Liver (tissue), 9 donors: ENCODE results near the gene NUDC. TPM values are rescaled to one million over a fixed set of nuclear protein-coding genes. Genes with fewer than 3 reads are reported as not detected.
A peak's percentile ranks its signal among the peaks of the same experiment; 100 is the strongest.

Experiments used
- DNase-seq: peaks from one replicate; pipeline ENCODE4 v3.0.0-alpha.2; 2017; ENCODE audit warnings: low spot score
- H3K27ac ChIP-seq, 2 donors: one replicate each; pipeline ENCODE4 v1.7.0; 2013; ENCODE audit warnings: inconsistent platforms in 2 of 2, low read length in 2 of 2, control low read depth in 1 of 2, low read depth in 1 of 2, mild to moderate bottlenecking in 1 of 2
- H3K27me3 ChIP-seq, 4 donors: one replicate each; pipeline versions ENCODE4 v1.6.1 to v1.7.0; 2013; ENCODE audit warnings: low read length in 3 of 4, inconsistent platforms in 1 of 4, mild to moderate bottlenecking in 1 of 4, moderate library complexity in 1 of 4; ENCODE audit not compliant: control insufficient read depth in 4 of 4, insufficient read depth in 4 of 4
- H3K36me3 ChIP-seq, 4 donors: one replicate each; pipeline versions ENCODE4 v1.6.1 to v1.7.0; 2013; ENCODE audit warnings: low read length in 3 of 4, mild to moderate bottlenecking in 3 of 4, low read depth in 1 of 4, moderate library complexity in 1 of 4; ENCODE audit not compliant: control insufficient read depth in 4 of 4, insufficient read depth in 3 of 4
- H3K4me1 ChIP-seq, 4 donors: one replicate each; pipeline versions ENCODE4 v1.6.1 to v1.7.0; 2013; ENCODE audit warnings: low read length in 3 of 4, mild to moderate bottlenecking in 3 of 4, moderate library complexity in 1 of 4; ENCODE audit not compliant: control insufficient read depth in 4 of 4, insufficient read depth in 4 of 4
- H3K4me3 ChIP-seq, 3 donors: one replicate each; pipeline versions ENCODE4 v1.6.1 to v1.7.0; 2013; ENCODE audit warnings: low read length in 3 of 3, control low read depth in 1 of 3, low read depth in 1 of 3, mild to moderate bottlenecking in 1 of 3
- H3K9ac ChIP-seq, 2 donors: one replicate each; pipeline ENCODE4 v1.7.0; 2013; ENCODE audit warnings: low read length in 2 of 2, mild to moderate bottlenecking in 2 of 2, moderate library complexity in 2 of 2, control low read depth in 1 of 2, low read depth in 1 of 2
- H3K9me3 ChIP-seq, 4 donors: one replicate each; pipeline versions ENCODE4 v1.6.1 to v1.7.0; 2013; ENCODE audit warnings: low read length in 3 of 4; ENCODE audit not compliant: control insufficient read depth in 4 of 4
- ATF3 ChIP-seq: IDR thresholded peaks from 2 replicates; pipeline ENCODE4 v1.6.1; 2016; ENCODE audit warnings: antibody characterized with exemption
- EGR1 ChIP-seq, 2 donors: IDR thresholded peaks; 2 replicates each; pipeline ENCODE4 v1.6.1; 2016 to 2018; ENCODE audit warnings: antibody characterized with exemption in 2 of 2, low read depth in 2 of 2
- FOXA1 ChIP-seq: IDR thresholded peaks from 2 replicates; pipeline ENCODE4 v1.6.1; 2016; ENCODE audit warnings: antibody characterized with exemption
- FOXA2 ChIP-seq: IDR thresholded peaks from 2 replicates; pipeline ENCODE4 v1.6.1; 2016; ENCODE audit warnings: antibody characterized with exemption
- GABPA ChIP-seq, 2 donors: IDR thresholded peaks in 1 of 2; conservative IDR thresholded peaks in 1 of 2; 2 replicates each; pipeline ENCODE4 v1.6.1; 2016; ENCODE audit warnings: antibody characterized with exemption in 2 of 2, mild to moderate bottlenecking in 1 of 2, moderate library complexity in 1 of 2
- HNF4A ChIP-seq, 2 donors: conservative IDR thresholded peaks; 2 replicates each; pipeline ENCODE4 v1.6.1; 2016; ENCODE audit warnings: antibody characterized with exemption in 2 of 2, mild to moderate bottlenecking in 2 of 2
- HNF4G ChIP-seq: IDR thresholded peaks from 2 replicates; pipeline ENCODE4 v1.6.1; 2016; ENCODE audit warnings: antibody characterized with exemption
- JUND ChIP-seq, 2 donors: IDR thresholded peaks; 2 replicates each; pipeline ENCODE4 v1.6.1; 2016; ENCODE audit warnings: antibody characterized with exemption in 2 of 2
- MAX ChIP-seq: IDR thresholded peaks from 2 replicates; pipeline ENCODE4 v1.6.1; 2016; ENCODE audit warnings: antibody characterized with exemption
- NR2F2 ChIP-seq: IDR thresholded peaks from 2 replicates; pipeline ENCODE4 v1.6.1; 2016; ENCODE audit warnings: antibody characterized with exemption
- RAD21 ChIP-seq, 2 donors: IDR thresholded peaks; 2 replicates each; pipeline ENCODE4 v1.6.1; 2016; ENCODE audit warnings: antibody characterized with exemption in 2 of 2, mild to moderate bottlenecking in 2 of 2
- REST ChIP-seq: IDR thresholded peaks from 2 replicates; pipeline ENCODE4 v1.6.1; 2016; ENCODE audit warnings: antibody characterized with exemption, mild to moderate bottlenecking
- RXRA ChIP-seq, 2 donors: IDR thresholded peaks; 2 replicates each; pipeline ENCODE4 v1.6.1; 2017 to 2018; ENCODE audit warnings: antibody characterized with exemption in 2 of 2, mild to moderate bottlenecking in 1 of 2
- SP1 ChIP-seq: IDR thresholded peaks from 2 replicates; pipeline ENCODE4 v1.6.1; 2018; ENCODE audit warnings: antibody characterized with exemption, mild to moderate bottlenecking
- TAF1 ChIP-seq: conservative IDR thresholded peaks from 2 replicates; pipeline ENCODE4 v1.6.1; 2016; ENCODE audit warnings: antibody characterized with exemption, mild to moderate bottlenecking
- YY1 ChIP-seq: IDR thresholded peaks from 2 replicates; pipeline ENCODE4 v1.6.1; 2016; ENCODE audit warnings: antibody characterized with exemption, mild to moderate bottlenecking
- WGBS: extraction: QIAGEN DNeasy Blood & Tissue Kit; methylation state at CpG from one replicate; pipeline ENCODE4 v1.1.7; 2013; 5-methylcytosine and 5-hydroxymethylcytosine counted together
- polyA plus RNA-seq, 2 donors: library from polyadenylated mRNA; stranded (reverse) in 1 of 2; unstranded in 1 of 2; fragments of 200-250 nt in 1 of 2; fragments of >200 nt in 1 of 2; fragmentation: Nextera tagmentation in 1 of 2; extraction: Ambion mirVana in 1 of 2; gene quantifications; one replicate each; pipeline versions ENCODE4 v1.2.1 to v1.2.3, GENCODE V29; 2013 to 2015
- total RNA-seq, 2 donors: library from RNA; depleted of rRNA; stranded (reverse); fragments of >200 nt; gene quantifications; one replicate each; pipeline ENCODE4 v1.2.3, GENCODE V29; 2014
- TF ChIP-seq, protein P1 (sequence below): IDR thresholded peaks from 2 replicates; pipeline ENCODE4 v1.6.1; 2016; ENCODE audit warnings: antibody characterized with exemption
- TF ChIP-seq, protein P2 (sequence below): fragments of 150-350 bp; IDR thresholded peaks from 2 replicates; pipeline ENCODE4 v1.5.1; 2017; ENCODE audit warnings: improper control_type of control experiment, low read depth, low read length; ENCODE audit not compliant: missing input control
- donor health status: healthy.
- donor health status: healthy.
- donor health status: healthy.
- donor health status: healthy.
- donor health status: healthy.

NUDC gene
- total and polyA plus RNA-seq, 4 donors, result 18.2 to 50.7 (median 36.2) TPM

DNA sequence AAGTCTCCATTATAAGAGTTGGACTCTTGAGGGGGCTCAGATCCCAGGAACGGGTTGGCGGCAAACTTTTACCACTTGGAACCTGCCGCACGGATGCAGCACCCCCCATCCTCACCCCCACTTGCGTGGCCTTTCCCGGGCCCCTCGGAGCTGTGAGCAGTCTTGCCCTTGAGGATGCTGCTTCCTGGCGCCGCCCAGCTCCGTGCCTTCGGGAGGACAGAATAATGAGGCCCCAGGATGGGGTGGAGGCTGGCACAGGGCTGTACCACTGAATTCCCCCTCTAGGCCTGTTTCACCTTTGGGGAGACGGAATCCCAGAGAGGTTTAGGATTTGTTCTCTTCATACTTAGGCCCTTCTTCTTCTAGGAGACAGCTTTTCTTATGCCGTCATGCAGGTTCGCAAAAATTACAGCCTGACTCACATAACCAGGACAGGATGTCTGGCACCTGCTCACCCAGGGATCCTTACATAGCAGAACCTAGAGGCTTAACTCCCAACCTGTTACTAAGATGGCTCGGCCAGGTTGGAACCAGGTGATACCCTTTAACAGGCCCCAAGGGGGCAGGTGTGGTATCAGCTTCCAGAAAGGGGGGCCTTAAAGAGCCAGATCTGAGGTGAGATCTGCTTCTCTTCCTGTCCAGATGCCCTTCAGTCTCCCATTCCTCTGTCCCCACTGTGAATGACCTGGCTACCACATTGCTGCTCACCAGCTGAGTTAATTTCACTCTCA lies 73.4 kb downstream of the NUDC start:
- H3K27me3 ChIP-seq, result no peaks in the 10 kb centered on the region
- 63% methylated on average over 15 of the region's 15 CpGs for WGBS
- no peaks in the 10 kb centered on the region for H3K9me3 ChIP-seq
- peaks cover 7 to 22% (median 14%) of the 10 kb centered on the region in 4 donors for H3K4me1 ChIP-seq
- DNase-seq, result no peak
- H3K27ac ChIP-seq, result no peak overlapping the region
- TF ChIP-seq, protein P1, sequence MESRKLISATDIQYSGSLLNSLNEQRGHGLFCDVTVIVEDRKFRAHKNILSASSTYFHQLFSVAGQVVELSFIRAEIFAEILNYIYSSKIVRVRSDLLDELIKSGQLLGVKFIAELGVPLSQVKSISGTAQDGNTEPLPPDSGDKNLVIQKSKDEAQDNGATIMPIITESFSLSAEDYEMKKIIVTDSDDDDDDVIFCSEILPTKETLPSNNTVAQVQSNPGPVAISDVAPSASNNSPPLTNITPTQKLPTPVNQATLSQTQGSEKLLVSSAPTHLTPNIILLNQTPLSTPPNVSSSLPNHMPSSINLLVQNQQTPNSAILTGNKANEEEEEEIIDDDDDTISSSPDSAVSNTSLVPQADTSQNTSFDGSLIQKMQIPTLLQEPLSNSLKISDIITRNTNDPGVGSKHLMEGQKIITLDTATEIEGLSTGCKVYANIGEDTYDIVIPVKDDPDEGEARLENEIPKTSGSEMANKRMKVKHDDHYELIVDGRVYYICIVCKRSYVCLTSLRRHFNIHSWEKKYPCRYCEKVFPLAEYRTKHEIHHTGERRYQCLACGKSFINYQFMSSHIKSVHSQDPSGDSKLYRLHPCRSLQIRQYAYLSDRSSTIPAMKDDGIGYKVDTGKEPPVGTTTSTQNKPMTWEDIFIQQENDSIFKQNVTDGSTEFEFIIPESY, result no peak
- TF ChIP-seq ATF3, result no peak
- no peak for TF ChIP-seq HNF4A (conservative IDR thresholded peaks at IDR 0.05)
- TF ChIP-seq NR2F2, result no peak
- TF ChIP-seq YY1, result no peak
- TF ChIP-seq, protein P2, sequence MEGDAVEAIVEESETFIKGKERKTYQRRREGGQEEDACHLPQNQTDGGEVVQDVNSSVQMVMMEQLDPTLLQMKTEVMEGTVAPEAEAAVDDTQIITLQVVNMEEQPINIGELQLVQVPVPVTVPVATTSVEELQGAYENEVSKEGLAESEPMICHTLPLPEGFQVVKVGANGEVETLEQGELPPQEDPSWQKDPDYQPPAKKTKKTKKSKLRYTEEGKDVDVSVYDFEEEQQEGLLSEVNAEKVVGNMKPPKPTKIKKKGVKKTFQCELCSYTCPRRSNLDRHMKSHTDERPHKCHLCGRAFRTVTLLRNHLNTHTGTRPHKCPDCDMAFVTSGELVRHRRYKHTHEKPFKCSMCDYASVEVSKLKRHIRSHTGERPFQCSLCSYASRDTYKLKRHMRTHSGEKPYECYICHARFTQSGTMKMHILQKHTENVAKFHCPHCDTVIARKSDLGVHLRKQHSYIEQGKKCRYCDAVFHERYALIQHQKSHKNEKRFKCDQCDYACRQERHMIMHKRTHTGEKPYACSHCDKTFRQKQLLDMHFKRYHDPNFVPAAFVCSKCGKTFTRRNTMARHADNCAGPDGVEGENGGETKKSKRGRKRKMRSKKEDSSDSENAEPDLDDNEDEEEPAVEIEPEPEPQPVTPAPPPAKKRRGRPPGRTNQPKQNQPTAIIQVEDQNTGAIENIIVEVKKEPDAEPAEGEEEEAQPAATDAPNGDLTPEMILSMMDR, result no peak
- no peak for TF ChIP-seq GABPA (IDR thresholded peaks at IDR 0.05 in 1 of 2, conservative IDR thresholded peaks at IDR 0.05 in 1 of 2)
- TF ChIP-seq RXRA (IDR thresholded peaks at IDR 0.05), result no peak
- TF ChIP-seq EGR1 (IDR thresholded peaks at IDR 0.05; ENCODE audit: low read depth in 2 of 2), result no peak
- no peak for TF ChIP-seq REST
- TF ChIP-seq FOXA1, result no peak
- TF ChIP-seq HNF4G, result no peak
- TF ChIP-seq TAF1, result no peak
- no peak for TF ChIP-seq SP1
- no peak for TF ChIP-seq JUND (IDR thresholded peaks at IDR 0.05)
- no peak for TF ChIP-seq MAX
- no peak for TF ChIP-seq RAD21 (IDR thresholded peaks at IDR 0.05)
- TF ChIP-seq FOXA2, result no peak
- no peaks in the 10 kb centered on the region for H3K36me3 ChIP-seq
- peak overlapping the region in 1 of 3 donors; percentile 65 for H3K4me3 ChIP-seq
- H3K9ac ChIP-seq, result no peak overlapping the region
